GM12878 (cell line): ENCODE data around the gene MGARP. TPM values are rescaled to one million over a fixed set of nuclear protein-coding genes. Genes with fewer than 3 reads are reported as not detected.
A peak's percentile ranks its signal among the peaks of the same experiment; 100 is the strongest.

ENCODE experiments used
- BCL11A ChIP-seq: IDR thresholded peaks from 2 replicates; pipeline ENCODE4 v1.6.1; 2011; ENCODE audit warnings: low read depth, low read length
- CBX3 ChIP-seq: fragments of 200-600 bp; sonication (generic); IDR thresholded peaks from 2 replicates; pipeline ENCODE4 v1.6.1; 2016; ENCODE audit warnings: low read depth, borderline replicate concordance
- E4F1 ChIP-seq: fragments of 450-650 bp; IDR thresholded peaks from 2 replicates; pipeline ENCODE4 v1.6.1; 2018; ENCODE audit warnings: borderline replicate concordance, mild to moderate bottlenecking; ENCODE audit not compliant: partially characterized antibody
- FOXM1 ChIP-seq: IDR thresholded peaks from 2 replicates; pipeline ENCODE4 v1.6.1; 2012; ENCODE audit warnings: low read depth, mild to moderate bottlenecking, inconsistent platforms, low read length, moderate library complexity
- IRF5 ChIP-seq: fragments of 450-650 bp; IDR thresholded peaks from 2 replicates; pipeline ENCODE4 v1.6.1; 2017; ENCODE audit warnings: borderline replicate concordance
- NBN ChIP-seq: fragments of 450-650 bp; IDR thresholded peaks from 2 replicates; pipeline ENCODE4 v1.6.1; 2016
- PKNOX1 ChIP-seq: fragments of 450-650 bp; IDR thresholded peaks from 2 replicates; pipeline ENCODE4 v1.6.1; 2016; ENCODE audit warnings: mild to moderate bottlenecking
- POU2F2 ChIP-seq: IDR thresholded peaks from 3 replicates; pipeline ENCODE4 v1.6.1; 2011; ENCODE audit warnings: low read depth, mild to moderate bottlenecking, low read length, borderline replicate concordance
- PRDM15 ChIP-seq: fragments of 450-650 bp; formaldehyde crosslinking; IDR thresholded peaks from 2 replicates; pipeline ENCODE4 v1.4.0; 2020; ENCODE audit warnings: mild to moderate bottlenecking, moderate library complexity
- ZBTB11 ChIP-seq: fragments of 450-650 bp; formaldehyde crosslinking; IDR thresholded peaks from 2 replicates; pipeline ENCODE4 v1.5.0; 2022; ENCODE audit warnings: mild to moderate bottlenecking, missing genetic modification characterization
- ZNF207 ChIP-seq: fragments of 450-650 bp; IDR thresholded peaks from 2 replicates; pipeline ENCODE4 v1.6.1; 2014; ENCODE audit warnings: antibody characterized with exemption, mild to moderate bottlenecking, borderline replicate concordance
- ZNF687 ChIP-seq: fragments of 450-650 bp; IDR thresholded peaks from 2 replicates; pipeline ENCODE4 v1.6.1; 2017; ENCODE audit warnings: mild to moderate bottlenecking, moderate library complexity
- polyA plus RNA-seq, 11 experiments: library from polyadenylated mRNA; depleted of rRNA in 4 of 11; unstranded in 6 of 11; stranded (reverse) in 5 of 11; fragments of >200 nt; fragmentation: Nextera tagmentation in 4 of 11; fragmentation: Illumina TruSeq in 1 of 11; extraction: Ambion mirVana in 4 of 11; extraction: Trizol in 1 of 11; gene quantifications; 1 replicate in 1 of 11; 2 replicates in 10 of 11; pipeline versions ENCODE4 v1.2.1 to v1.2.3, GENCODE V29; 2011 to 2016; ENCODE audit warnings: inconsistent platforms in 2 of 11, missing spikeins in 2 of 11, low read depth in 1 of 11
- total RNA-seq, 4 experiments: library from RNA; depleted of rRNA in 3 of 4; stranded (reverse); fragments of >200 nt in 3 of 4; fragmentation: Illumina TruSeq in 1 of 4; extraction: Trizol in 1 of 4; gene quantifications; 2 replicates each; pipeline versions ENCODE4 v1.2.1 to v1.2.3, GENCODE V29; 2013 to 2021

The MGARP gene
- total and polyA plus RNA-seq, 10 of the 15 experiments (the other 5 are each of a cell fraction or from before 2014, with no cell fraction given), result 0.04 to 0.23 (median 0.08) TPM; not detected in 7

- no peak for TF ChIP-seq ZBTB11 (CRISPR knock-in tag)
- no peak for TF ChIP-seq CBX3
- TF ChIP-seq E4F1, result no peak
- no peak for TF ChIP-seq ZNF687
- 0 out of 2 replicates have a peak, but pooled peaks have one; percentile 13 for TF ChIP-seq ZNF207
- TF ChIP-seq PRDM15 (CRISPR knock-in tag), result no peak
- TF ChIP-seq BCL11A, result peak; percentile 72; the same call in 1 of the 2 replicates
- TF ChIP-seq FOXM1, result peak; percentile 90
- TF ChIP-seq NBN, result peak; percentile 95
- TF ChIP-seq IRF5, result no peak
- TF ChIP-seq PKNOX1, result peak; percentile 78
- peak; percentile 72; the same call in 2 of the 3 replicates for TF ChIP-seq POU2F2
These were observed 13.3 kb downstream of the MGARP start (continued) for GRCh38 chr4:139266583-139267257.
